ENCODE measurements around the gene HP1BP3.

DNA sequence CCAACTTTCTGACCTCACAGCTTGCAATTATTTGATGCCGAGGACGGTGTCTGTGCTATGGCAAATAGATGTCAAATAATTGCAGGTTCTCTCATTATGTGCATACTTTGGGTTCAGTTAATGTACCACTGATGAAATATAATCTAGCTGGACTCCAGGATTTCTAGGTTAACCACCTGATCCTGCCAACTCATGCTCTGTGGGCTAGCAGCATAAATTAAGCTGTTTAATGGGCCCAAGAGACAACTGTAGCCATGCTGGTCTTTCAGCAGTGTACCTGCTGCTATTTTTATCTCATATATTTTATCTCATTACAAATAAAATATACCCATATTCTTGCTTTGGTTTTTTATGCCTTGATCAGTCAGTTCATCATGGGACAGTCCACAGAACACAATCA, 43.3 kb upstream of the HP1BP3 start:
- TF ChIP-seq, protein P1, sequence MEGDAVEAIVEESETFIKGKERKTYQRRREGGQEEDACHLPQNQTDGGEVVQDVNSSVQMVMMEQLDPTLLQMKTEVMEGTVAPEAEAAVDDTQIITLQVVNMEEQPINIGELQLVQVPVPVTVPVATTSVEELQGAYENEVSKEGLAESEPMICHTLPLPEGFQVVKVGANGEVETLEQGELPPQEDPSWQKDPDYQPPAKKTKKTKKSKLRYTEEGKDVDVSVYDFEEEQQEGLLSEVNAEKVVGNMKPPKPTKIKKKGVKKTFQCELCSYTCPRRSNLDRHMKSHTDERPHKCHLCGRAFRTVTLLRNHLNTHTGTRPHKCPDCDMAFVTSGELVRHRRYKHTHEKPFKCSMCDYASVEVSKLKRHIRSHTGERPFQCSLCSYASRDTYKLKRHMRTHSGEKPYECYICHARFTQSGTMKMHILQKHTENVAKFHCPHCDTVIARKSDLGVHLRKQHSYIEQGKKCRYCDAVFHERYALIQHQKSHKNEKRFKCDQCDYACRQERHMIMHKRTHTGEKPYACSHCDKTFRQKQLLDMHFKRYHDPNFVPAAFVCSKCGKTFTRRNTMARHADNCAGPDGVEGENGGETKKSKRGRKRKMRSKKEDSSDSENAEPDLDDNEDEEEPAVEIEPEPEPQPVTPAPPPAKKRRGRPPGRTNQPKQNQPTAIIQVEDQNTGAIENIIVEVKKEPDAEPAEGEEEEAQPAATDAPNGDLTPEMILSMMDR (IDR thresholded peaks at IDR 0.05), result no peak
- TF ChIP-seq POLR2A (IDR thresholded peaks at IDR 0.05), result no peak

All from sigmoid colon (tissue), 3 donors.